Right lobe of liver (tissue), 6 donors: ENCODE results near the gene ING1. TPM values are rescaled to one million over a fixed set of nuclear protein-coding genes. Genes with fewer than 3 reads are reported as not detected.

Experiments
- ATAC-seq, 4 donors: fragments of 200-7000 bp; cut with Tn5 transposase; one replicate each; pipeline ENCODE4 v1.9.1; 2020; ENCODE audit warnings: mild to moderate bottlenecking in 4 of 4, moderate library complexity in 4 of 4
- DNase-seq, 3 donors: peaks; one replicate each; pipeline ENCODE4 v3.0.0-alpha.2; 2020
- H3K27ac ChIP-seq, 3 donors: fragments of 200-600 bp; one replicate each; pipeline ENCODE4 v1.8.0; 2022
- H3K27me3 ChIP-seq, 2 donors: fragments of 200-600 bp; one replicate each; pipeline ENCODE4 v1.8.0; 2022
- H3K36me3 ChIP-seq, 4 donors: fragments of 200-600 bp; sonication (generic) in 1 of 4; one replicate each; pipeline versions ENCODE4 v1.5.1 to v1.8.0; 2017 to 2022; ENCODE audit warnings: control low read depth in 1 of 4
- H3K4me1 ChIP-seq, 4 donors: fragments of 200-600 bp; sonication (generic) in 1 of 4; one replicate each; pipeline versions ENCODE4 v1.5.1 to v1.8.0; 2017 to 2022; ENCODE audit warnings: control low read depth in 1 of 4
- H3K4me3 ChIP-seq, 3 donors: fragments of 200-600 bp; one replicate each; pipeline ENCODE4 v1.8.0; 2022
- H3K9me3 ChIP-seq, 4 donors: fragments of 200-600 bp; sonication (generic) in 1 of 4; one replicate each; pipeline versions ENCODE4 v1.5.1 to v1.8.0; 2017 to 2022; ENCODE audit warnings: control low read depth in 1 of 4
- POLR2A ChIP-seq: fragments of 450-650 bp; IDR thresholded peaks from one replicate; pipeline ENCODE4 v1.6.1; 2017; ENCODE audit warnings: antibody characterized with exemption, mild to moderate bottlenecking
- WGBS: methylation state at CpG from one replicate; pipeline ENCODE4 v1.1.6; 2018; ENCODE audit warnings: low coverage, low lambda C conversion rate; ENCODE audit not compliant: insufficient coverage; ENCODE audit errors: missing lambda C conversion rate; 5-methylcytosine and 5-hydroxymethylcytosine counted together
- intact Hi-C, 2 donors: fragments of 100-400 bp; cut with DNase I; formaldehyde crosslinking; loops; one replicate each; pipeline versions ENCODE4 v1.11.2 to v1.14.1; 2022
- total RNA-seq, 6 experiments: library from RNA; depleted of rRNA in 2 of 6; stranded (reverse); fragments of >200 nt in 2 of 6; fragmentation: NEBNext Ultra II Directional in 3 of 6; extraction: Animal tissue kit (Norgen Biotek cat#: 25700) in 3 of 6; gene quantifications; one replicate each; pipeline versions ENCODE4 v1.1.0 to v1.2.4, GENCODE V29; 2016 to 2023
- TF ChIP-seq, protein P1 (sequence below), 4 donors: fragments of 200-600 bp in 3 of 4; fragments of 450-650 bp in 1 of 4; IDR thresholded peaks; one replicate each; pipeline versions ENCODE4 v1.5.1 to v1.8.0; 2016 to 2022; ENCODE audit warnings: antibody characterized with exemption in 4 of 4, mild to moderate bottlenecking in 2 of 4
- donor health status: DM: no; HTN: yes; CAD: no.
- donor health status: DM: no; HTN: no; CAD: no.
- donor health status: DM: no; HTN: no; CAD: no.
- donor health status: DM: no; HTN: yes; CAD: no.
- donor health status: DM: no; HTN: yes; CAD: no.

The ING1 gene
- total RNA-seq, 6 experiments from 2014 or later = 3.8 to 12.0 (median 8.8) TPM

- no peak overlapping the region for H3K27ac ChIP-seq
- intact Hi-C loops = no loop called here
- peak in 1 of 4 donors; percentile 18 for ATAC-seq
- TF ChIP-seq, protein P1, sequence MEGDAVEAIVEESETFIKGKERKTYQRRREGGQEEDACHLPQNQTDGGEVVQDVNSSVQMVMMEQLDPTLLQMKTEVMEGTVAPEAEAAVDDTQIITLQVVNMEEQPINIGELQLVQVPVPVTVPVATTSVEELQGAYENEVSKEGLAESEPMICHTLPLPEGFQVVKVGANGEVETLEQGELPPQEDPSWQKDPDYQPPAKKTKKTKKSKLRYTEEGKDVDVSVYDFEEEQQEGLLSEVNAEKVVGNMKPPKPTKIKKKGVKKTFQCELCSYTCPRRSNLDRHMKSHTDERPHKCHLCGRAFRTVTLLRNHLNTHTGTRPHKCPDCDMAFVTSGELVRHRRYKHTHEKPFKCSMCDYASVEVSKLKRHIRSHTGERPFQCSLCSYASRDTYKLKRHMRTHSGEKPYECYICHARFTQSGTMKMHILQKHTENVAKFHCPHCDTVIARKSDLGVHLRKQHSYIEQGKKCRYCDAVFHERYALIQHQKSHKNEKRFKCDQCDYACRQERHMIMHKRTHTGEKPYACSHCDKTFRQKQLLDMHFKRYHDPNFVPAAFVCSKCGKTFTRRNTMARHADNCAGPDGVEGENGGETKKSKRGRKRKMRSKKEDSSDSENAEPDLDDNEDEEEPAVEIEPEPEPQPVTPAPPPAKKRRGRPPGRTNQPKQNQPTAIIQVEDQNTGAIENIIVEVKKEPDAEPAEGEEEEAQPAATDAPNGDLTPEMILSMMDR (IDR thresholded peaks at IDR 0.05) = no peak
- no peak for TF ChIP-seq POLR2A
- no peak for DNase-seq
- no peak overlapping the region for H3K4me3 ChIP-seq
- no peaks in the 10 kb centered on the region for H3K27me3 ChIP-seq
- WGBS = 84% methylated on average over 17 of the region's 28 CpGs
- no peaks in the 10 kb centered on the region for H3K9me3 ChIP-seq
- H3K36me3 ChIP-seq = peaks cover 0 to 33% (median 6%) of the 10 kb centered on the region in 4 donors
- peaks cover 0 to 2% (median under 1%) of the 10 kb centered on the region in 4 donors for H3K4me1 ChIP-seq
These were observed 35.6 kb upstream of the ING1 start for GRCh38 chr13:110677731-110678545.

DNA sequence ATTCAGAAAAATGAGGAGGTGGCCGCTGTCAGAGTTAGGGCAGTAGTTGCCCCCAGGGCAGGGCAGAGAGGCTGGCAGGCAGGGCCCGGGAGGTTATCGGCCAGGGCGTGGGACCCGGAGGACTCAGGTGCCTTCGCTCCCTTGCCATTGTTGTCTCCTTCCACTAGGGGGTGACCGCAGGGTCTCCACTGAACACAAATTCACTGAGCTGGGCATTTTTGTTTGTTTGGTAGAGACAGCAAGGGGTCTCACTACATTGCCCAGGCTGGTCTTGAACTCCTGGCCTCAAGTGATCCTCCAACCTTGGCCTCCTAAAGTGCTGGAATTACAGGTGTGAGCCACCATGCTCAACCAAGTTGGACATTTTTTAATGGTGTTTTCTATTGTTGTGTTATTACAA lies 32.6 kb upstream of the ING1 start:
- intact Hi-C loops = loop anchor here in 1 of 2 donors (10.0 kb wide), 1 partner anchor 134 kb away; no protein-coding TSS in a partner anchor
- no peak overlapping the region for H3K27ac ChIP-seq
- DNase-seq (no peak), ATAC-seq (peak in 3 of 4 donors; percentile 20 to 48 (median 27))
- peaks cover 0 to 31% (median 6%) of the 10 kb centered on the region in 4 donors for H3K36me3 ChIP-seq
- no peaks in the 10 kb centered on the region for H3K9me3 ChIP-seq
- H3K27me3 ChIP-seq = no peaks in the 10 kb centered on the region
- H3K4me1 ChIP-seq = peaks cover 0 to 26% (median 11%) of the 10 kb centered on the region in 4 donors
- no peak overlapping the region for H3K4me3 ChIP-seq
- no peak for TF ChIP-seq POLR2A
- TF ChIP-seq, protein P1 (IDR thresholded peaks at IDR 0.05) = peak; percentile 22 to 40 (median 35)
- 80% methylated on average over 1 of the region's 7 CpGs for WGBS

GRCh38 chr13:110681868-110682550 lies 31.5 kb upstream of the ING1 start:
- no peaks in the 10 kb centered on the region for H3K9me3 ChIP-seq
- ATAC-seq (no peak), DNase-seq (no peak)
- peaks cover 0 to 26% (median 11%) of the 10 kb centered on the region in 4 donors for H3K4me1 ChIP-seq
- WGBS = 86% methylated on average over 12 of the region's 15 CpGs
- H3K4me3 ChIP-seq = no peak overlapping the region
- intact Hi-C loops = loop anchor here in 1 of 2 donors (10.0 kb wide), 1 partner anchor 133 kb away; no protein-coding TSS in a partner anchor
- no peak for TF ChIP-seq POLR2A
- TF ChIP-seq, protein P1 (IDR thresholded peaks at IDR 0.05) = no peak
- H3K27me3 ChIP-seq = no peaks in the 10 kb centered on the region
- H3K27ac ChIP-seq = no peak overlapping the region
- H3K36me3 ChIP-seq = peaks cover 0 to 25% (median 6%) of the 10 kb centered on the region in 4 donors

DNA sequence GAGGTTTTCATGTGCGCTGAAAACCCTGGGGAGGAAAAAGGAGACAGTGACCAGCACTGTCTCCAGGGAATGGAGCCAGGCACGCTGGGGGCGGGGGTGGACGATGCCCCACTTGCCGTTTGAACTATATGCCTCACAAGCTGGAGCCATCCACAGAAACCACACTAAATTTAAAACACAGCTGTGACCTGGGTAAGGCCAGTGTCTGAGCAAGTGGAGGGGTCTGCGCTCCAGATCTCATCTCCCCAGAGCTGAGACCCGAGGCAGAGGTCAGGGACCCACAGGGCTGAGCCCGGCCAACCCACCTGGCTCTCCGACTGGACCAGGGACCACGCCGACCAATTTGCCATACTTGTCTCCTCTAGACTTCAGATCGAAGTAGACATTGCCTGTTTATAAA lies 30.8 kb upstream of the ING1 start:
- no peak for ATAC-seq
- Histone ChIP-seq H3K36me3 (peaks cover 0 to 32% (median 6%) of the 10 kb centered on the region in 4 donors), H3K27ac (peak overlapping the region in 1 of 3 donors; percentile 91), H3K27me3 (no peaks in the 10 kb centered on the region), H3K9me3 (no peaks in the 10 kb centered on the region), H3K4me3 (no peak overlapping the region), H3K4me1 (peaks cover 0 to 26% (median 11%) of the 10 kb centered on the region in 4 donors)
- no peak for DNase-seq
- intact Hi-C loops = loop anchor here in 1 of 2 donors (10.0 kb wide), 1 partner anchor 132 kb away; no protein-coding TSS in a partner anchor
- TF ChIP-seq, protein P1 (IDR thresholded peaks at IDR 0.05) = no peak
- no peak for TF ChIP-seq POLR2A
- WGBS = 92% methylated on average over 6 of the region's 12 CpGs
